Peyer's patch (tissue), 4 donors: ENCODE data around the gene TMEM89. TPM values are rescaled to one million over a fixed set of nuclear protein-coding genes. Genes with fewer than 3 reads are reported as not detected.

Experiments used
- DNase-seq, 3 donors: peaks; one replicate each; pipeline ENCODE4 v3.0.0-alpha.2; 2017 to 2019
- H3K27ac ChIP-seq, 4 donors: fragments of 200-600 bp; sonication (generic); one replicate each; pipeline ENCODE4 v1.5.1; 2016 to 2019
- H3K27me3 ChIP-seq, 2 donors: fragments of 200-600 bp; sonication (generic); one replicate each; pipeline ENCODE4 v1.5.1; 2019
- H3K36me3 ChIP-seq, 3 donors: fragments of 200-600 bp; sonication (generic); one replicate each; pipeline ENCODE4 v1.5.1; 2016 to 2019
- H3K4me1 ChIP-seq, 4 donors: fragments of 200-600 bp; sonication (generic); one replicate each; pipeline ENCODE4 v1.5.1; 2016 to 2019
- H3K4me3 ChIP-seq, 4 donors: fragments of 200-600 bp; sonication (generic); 1 replicate in 3 of 4; 2 replicates in 1 of 4; pipeline ENCODE4 v1.5.1; 2016 to 2019; ENCODE audit warnings: mild to moderate bottlenecking in 1 of 4
- H3K9me3 ChIP-seq, 4 donors: fragments of 200-600 bp; sonication (generic); one replicate each; pipeline ENCODE4 v1.5.1; 2016 to 2019; ENCODE audit warnings: mild to moderate bottlenecking in 1 of 4
- POLR2A ChIP-seq, 2 donors: fragments of 450-650 bp; IDR thresholded peaks; one replicate each; pipeline ENCODE4 v1.5.1; 2017; ENCODE audit warnings: antibody characterized with exemption in 2 of 2, mild to moderate bottlenecking in 2 of 2, moderate library complexity in 2 of 2
- total RNA-seq, 4 donors: library from RNA; depleted of rRNA; stranded (reverse); fragments of >200 nt; gene quantifications; one replicate each; pipeline ENCODE4 v1.1.0, GENCODE V29; 2016
- TF ChIP-seq, protein P1 (sequence below), 6 experiments: fragments of 450-650 bp in 4 of 6; fragments of 200-600 bp in 2 of 6; sonication (generic) in 1 of 6; IDR thresholded peaks; one replicate each; pipeline ENCODE4 v1.5.1; 2017 to 2019; ENCODE audit warnings: antibody characterized with exemption in 6 of 6, mild to moderate bottlenecking in 3 of 6, moderate library complexity in 1 of 6

The TMEM89 gene
- total RNA-seq, 4 donors from 2014 or later = not detected

DNA sequence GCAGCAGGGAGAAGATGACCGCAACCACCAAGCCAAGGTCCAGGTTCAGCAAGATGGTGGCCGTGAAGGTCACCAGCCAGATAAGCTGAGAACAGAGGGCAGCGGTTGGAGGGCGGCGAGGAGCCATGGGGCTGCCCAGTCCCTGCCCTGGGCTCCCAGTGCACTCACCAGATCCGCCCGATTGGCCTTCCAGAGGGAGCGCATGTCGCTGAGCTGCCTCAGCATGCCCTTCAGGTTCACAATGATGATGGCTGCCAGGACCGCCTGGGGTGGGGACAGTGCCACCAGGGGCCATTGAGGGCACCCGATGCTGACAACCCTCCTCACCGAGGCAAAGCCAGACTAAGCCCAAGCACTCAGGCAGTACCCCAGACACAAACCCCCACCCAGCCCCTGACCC, 8.3 kb upstream of the TMEM89 start:
- no peak overlapping the region for H3K4me3 ChIP-seq
- H3K27ac ChIP-seq = no peak overlapping the region
- H3K9me3 ChIP-seq = no peaks in the 10 kb centered on the region
- H3K4me1 ChIP-seq = peaks cover 0 to 14% (median 2%) of the 10 kb centered on the region in 4 donors
- H3K27me3 ChIP-seq = no peaks in the 10 kb centered on the region
- H3K36me3 ChIP-seq = peaks cover 0 to 79% (median 0%) of the 10 kb centered on the region in 3 donors
- no peak for DNase-seq
- TF ChIP-seq POLR2A (IDR thresholded peaks at IDR 0.05) = no peak
- TF ChIP-seq, protein P1, sequence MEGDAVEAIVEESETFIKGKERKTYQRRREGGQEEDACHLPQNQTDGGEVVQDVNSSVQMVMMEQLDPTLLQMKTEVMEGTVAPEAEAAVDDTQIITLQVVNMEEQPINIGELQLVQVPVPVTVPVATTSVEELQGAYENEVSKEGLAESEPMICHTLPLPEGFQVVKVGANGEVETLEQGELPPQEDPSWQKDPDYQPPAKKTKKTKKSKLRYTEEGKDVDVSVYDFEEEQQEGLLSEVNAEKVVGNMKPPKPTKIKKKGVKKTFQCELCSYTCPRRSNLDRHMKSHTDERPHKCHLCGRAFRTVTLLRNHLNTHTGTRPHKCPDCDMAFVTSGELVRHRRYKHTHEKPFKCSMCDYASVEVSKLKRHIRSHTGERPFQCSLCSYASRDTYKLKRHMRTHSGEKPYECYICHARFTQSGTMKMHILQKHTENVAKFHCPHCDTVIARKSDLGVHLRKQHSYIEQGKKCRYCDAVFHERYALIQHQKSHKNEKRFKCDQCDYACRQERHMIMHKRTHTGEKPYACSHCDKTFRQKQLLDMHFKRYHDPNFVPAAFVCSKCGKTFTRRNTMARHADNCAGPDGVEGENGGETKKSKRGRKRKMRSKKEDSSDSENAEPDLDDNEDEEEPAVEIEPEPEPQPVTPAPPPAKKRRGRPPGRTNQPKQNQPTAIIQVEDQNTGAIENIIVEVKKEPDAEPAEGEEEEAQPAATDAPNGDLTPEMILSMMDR (IDR thresholded peaks at IDR 0.05) = no peak

DNA sequence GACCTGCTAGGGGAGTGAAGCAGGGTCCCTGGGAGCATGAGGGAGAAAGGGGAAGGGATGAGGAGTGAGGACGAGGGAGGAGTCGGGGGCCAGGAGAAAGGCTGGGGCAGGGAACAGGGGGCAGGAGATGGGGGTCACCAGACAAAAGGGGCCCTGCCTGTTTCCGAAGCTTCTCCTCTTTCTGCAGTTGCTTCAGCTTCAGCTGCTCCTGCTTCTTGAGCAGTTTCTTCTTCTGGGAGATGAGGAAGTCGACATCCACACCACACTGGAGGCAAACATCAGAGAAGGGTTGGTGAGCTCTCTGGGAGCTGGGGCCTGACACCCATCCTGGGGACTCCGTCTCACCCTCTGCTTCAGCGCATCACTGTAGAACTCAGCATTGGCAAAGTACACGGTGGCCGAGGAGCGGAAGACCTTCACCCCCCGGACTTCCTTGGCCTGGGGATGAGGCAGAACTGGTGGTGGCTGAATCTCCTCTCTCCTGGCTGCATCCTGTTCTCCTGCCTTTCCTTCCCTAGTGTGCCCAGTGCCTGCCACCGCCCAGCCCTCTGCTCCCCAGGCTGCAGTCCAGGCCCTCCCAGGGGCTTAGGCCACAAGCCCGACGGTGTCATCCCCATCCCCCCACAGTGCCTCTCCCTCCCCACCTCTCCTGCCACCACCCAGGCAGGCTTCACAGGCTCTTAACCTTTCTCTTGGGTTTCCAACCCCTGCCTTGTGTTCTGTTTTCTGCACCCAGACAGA, 6.9 kb upstream of the TMEM89 start:
- peaks cover 0 to 2% (median 0%) of the 10 kb centered on the region in 4 donors for H3K4me1 ChIP-seq
- DNase-seq = no peak
- H3K27me3 ChIP-seq = no peaks in the 10 kb centered on the region
- TF ChIP-seq, protein P1 (IDR thresholded peaks at IDR 0.05) = no peak
- no peak for TF ChIP-seq POLR2A (IDR thresholded peaks at IDR 0.05)
- no peak overlapping the region for H3K4me3 ChIP-seq
- no peak overlapping the region for H3K27ac ChIP-seq
- H3K36me3 ChIP-seq = peaks cover 0 to 80% (median 0%) of the 10 kb centered on the region in 3 donors
- no peaks in the 10 kb centered on the region for H3K9me3 ChIP-seq

DNA sequence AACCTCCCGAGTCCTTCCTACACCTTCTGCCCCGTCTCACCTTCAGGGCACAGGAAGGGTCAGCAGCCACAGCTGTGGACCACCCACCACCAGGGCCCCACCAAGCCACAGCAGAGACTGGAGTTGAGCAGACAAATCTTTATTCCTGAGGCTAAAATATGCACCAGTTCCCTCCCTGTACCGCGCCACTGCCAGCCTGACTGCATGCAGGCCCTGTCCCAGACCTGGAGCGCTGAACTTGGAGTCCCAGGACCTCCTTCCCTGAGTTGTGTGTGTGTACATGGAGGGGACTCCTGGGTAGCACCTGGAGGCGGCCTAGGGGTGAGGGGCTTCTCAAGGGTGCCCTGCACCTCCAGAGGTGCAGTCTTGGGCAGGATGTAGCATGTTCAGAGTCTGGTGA, 4.0 kb upstream of the TMEM89 start:
- peaks cover 0 to 57% (median 0%) of the 10 kb centered on the region in 3 donors for H3K36me3 ChIP-seq
- H3K4me1 ChIP-seq = no peaks in the 10 kb centered on the region
- H3K9me3 ChIP-seq = no peaks in the 10 kb centered on the region
- DNase-seq = no peak
- H3K27me3 ChIP-seq = no peaks in the 10 kb centered on the region
- no peak overlapping the region for H3K27ac ChIP-seq
- H3K4me3 ChIP-seq = no peak overlapping the region
- no peak for TF ChIP-seq POLR2A (IDR thresholded peaks at IDR 0.05)
- TF ChIP-seq, protein P1 (IDR thresholded peaks at IDR 0.05) = no peak

DNA sequence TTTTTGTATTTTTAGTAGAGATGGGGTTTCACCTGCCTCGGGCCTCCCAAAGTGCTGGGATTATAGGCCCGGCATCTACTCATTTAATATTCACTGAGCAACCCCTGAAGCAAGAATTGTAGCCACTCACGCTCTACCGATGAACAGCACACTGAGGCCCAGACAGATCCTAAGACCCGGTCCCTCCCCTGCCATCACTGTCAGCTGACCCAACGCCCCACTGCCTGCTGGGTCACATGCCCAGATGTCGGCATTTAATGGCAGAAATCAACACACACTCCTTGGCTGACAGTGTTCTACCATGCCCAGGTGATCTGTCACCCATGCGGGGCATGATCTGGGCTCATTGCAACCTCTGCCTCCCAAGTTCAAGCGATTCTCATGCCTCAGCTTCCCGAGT, 3.2 kb upstream of the TMEM89 start:
- Histone ChIP-seq H3K27ac (peak overlapping the region in 1 of 4 donors; percentile 55), H3K27me3 (no peaks in the 10 kb centered on the region), H3K4me3 (no peak overlapping the region), H3K9me3 (no peaks in the 10 kb centered on the region), H3K36me3 (peaks cover 0 to 48% (median 0%) of the 10 kb centered on the region in 3 donors), H3K4me1 (no peaks in the 10 kb centered on the region)
- no peak for DNase-seq
- no peak for TF ChIP-seq POLR2A (IDR thresholded peaks at IDR 0.05)
- TF ChIP-seq, protein P1 (IDR thresholded peaks at IDR 0.05) = no peak

DNA sequence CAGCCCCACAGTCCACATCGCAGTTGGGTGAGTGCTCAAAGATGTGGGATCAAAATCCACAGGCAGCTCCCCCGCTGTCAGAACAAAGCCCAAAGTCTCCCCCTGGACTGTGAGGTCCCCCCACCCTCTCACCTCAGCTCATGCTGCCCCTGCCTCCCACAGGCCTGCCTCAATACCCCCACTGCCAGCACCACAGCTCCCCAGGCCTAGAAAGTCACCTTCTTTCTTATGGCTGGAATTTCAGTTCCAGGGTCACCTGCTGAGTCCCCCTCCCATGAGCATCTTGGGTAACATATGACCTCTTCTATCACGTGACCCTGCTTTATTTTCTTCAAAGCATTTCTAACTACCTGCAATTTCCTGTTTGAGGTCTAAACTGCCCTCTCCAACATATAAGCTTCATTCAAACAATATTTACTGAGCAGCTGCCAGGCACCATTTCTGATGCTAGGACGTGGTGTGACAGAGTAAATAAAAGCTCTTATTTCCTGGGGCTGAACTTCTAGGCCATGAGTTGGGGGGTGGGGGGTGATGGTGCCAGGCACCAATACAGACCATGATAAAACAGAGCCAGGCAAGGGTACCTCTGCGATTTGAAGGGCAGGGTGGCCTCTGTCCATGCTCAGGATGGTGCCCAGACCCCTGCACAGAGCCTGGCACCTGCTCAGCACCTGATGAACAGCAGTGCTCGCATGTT, 2.4 kb upstream of the TMEM89 start:
- H3K27ac ChIP-seq = peak overlapping the region in 1 of 4 donors; percentile 55
- peaks cover 0 to 41% (median 0%) of the 10 kb centered on the region in 3 donors for H3K36me3 ChIP-seq
- DNase-seq = no peak
- H3K4me1 ChIP-seq = no peaks in the 10 kb centered on the region
- H3K4me3 ChIP-seq = no peak overlapping the region
- no peaks in the 10 kb centered on the region for H3K9me3 ChIP-seq
- no peaks in the 10 kb centered on the region for H3K27me3 ChIP-seq
- TF ChIP-seq, protein P1 (IDR thresholded peaks at IDR 0.05) = no peak
- no peak for TF ChIP-seq POLR2A (IDR thresholded peaks at IDR 0.05)
